ENCODE results near the gene TNFRSF25. TPM values are rescaled to one million over a fixed set of nuclear protein-coding genes. Genes with fewer than 3 reads are reported as not detected.

Gene TNFRSF25
- total RNA-seq, 2 experiments from 2014 or later, result 88.5 to 92.8 TPM

- no peaks in the 10 kb centered on the region for H3K4me1 Mint-ChIP-seq
- H3K4me3 Mint-ChIP-seq, result no peak overlapping the region
- DNase-seq, result no peak
- ChIA-PET POLR2A (no interaction called here), CTCF (interaction anchor here (0.6 kb wide), 1 partner anchor 116 kb away, joined by 3 read pairs; no protein-coding TSS in a partner anchor)
- no peaks in the 10 kb centered on the region for H3K36me3 Mint-ChIP-seq (ENCODE audit: low read depth)
- no peaks in the 10 kb centered on the region for H3K9me3 Mint-ChIP-seq
- no peak overlapping the region for H3K27ac Mint-ChIP-seq
- H3K27me3 Mint-ChIP-seq, result no peaks in the 10 kb centered on the region
Measured at GRCh38 chr1:6507461-6507911, 41.5 kb upstream of the TNFRSF25 start.

- Mint-ChIP-seq H3K36me3 (ENCODE audit: low read depth) (no peaks in the 10 kb centered on the region), H3K27ac (no peak overlapping the region), H3K27me3 (no peaks in the 10 kb centered on the region), H3K4me3 (no peak overlapping the region), H3K9me3 (no peaks in the 10 kb centered on the region), H3K4me1 (no peaks in the 10 kb centered on the region)
- ChIA-PET POLR2A (no interaction called here), CTCF (interaction anchor here (0.6 kb wide), 1 partner anchor 117 kb away, joined by 3 read pairs; no protein-coding TSS in a partner anchor)
- DNase-seq, result no peak
Measured at GRCh38 chr1:6507037-6507428, 41.1 kb upstream of the TNFRSF25 start.

- no peaks in the 10 kb centered on the region for H3K27me3 Mint-ChIP-seq
- CTCF ChIA-PET, result no interaction called here
- H3K27ac Mint-ChIP-seq, result no peak overlapping the region
- no peaks in the 10 kb centered on the region for H3K9me3 Mint-ChIP-seq
- H3K4me3 Mint-ChIP-seq, result no peak overlapping the region
- DNase-seq, result no peak
- no peaks in the 10 kb centered on the region for H3K36me3 Mint-ChIP-seq (ENCODE audit: low read depth)
- POLR2A ChIA-PET, result no interaction called here
- no peaks in the 10 kb centered on the region for H3K4me1 Mint-ChIP-seq
Measured at GRCh38 chr1:6506210-6507036, 40.5 kb upstream of the TNFRSF25 start.

GRCh38 chr1:6505367-6506209 lies 39.6 kb upstream of the TNFRSF25 start:
- H3K27ac Mint-ChIP-seq, result no peak overlapping the region
- H3K9me3 Mint-ChIP-seq, result no peaks in the 10 kb centered on the region
- no peaks in the 10 kb centered on the region for H3K4me1 Mint-ChIP-seq
- H3K36me3 Mint-ChIP-seq (ENCODE audit: low read depth), result no peaks in the 10 kb centered on the region
- CTCF ChIA-PET, result interaction anchor here (0.9 kb wide), 1 partner anchor 8 kb away, joined by 3 read pairs; no protein-coding TSS in a partner anchor
- no peak for DNase-seq
- peaks cover 3% of the 10 kb centered on the region for H3K27me3 Mint-ChIP-seq
- POLR2A ChIA-PET, result no interaction called here
- H3K4me3 Mint-ChIP-seq, result no peak overlapping the region

- Mint-ChIP-seq H3K27ac (no peak overlapping the region), H3K4me3 (no peak overlapping the region), H3K27me3 (peaks cover 3% of the 10 kb centered on the region), H3K9me3 (no peaks in the 10 kb centered on the region), H3K4me1 (no peaks in the 10 kb centered on the region), H3K36me3 (ENCODE audit: low read depth) (no peaks in the 10 kb centered on the region)
- CTCF ChIA-PET, result interaction anchor here (0.9 kb wide), 1 partner anchor 9 kb away, joined by 3 read pairs; no protein-coding TSS in a partner anchor
- DNase-seq, result no peak
- POLR2A ChIA-PET, result no interaction called here
Measured at GRCh38 chr1:6504887-6505286, 38.9 kb upstream of the TNFRSF25 start.

GRCh38 chr1:6503884-6504602 lies 38.1 kb upstream of the TNFRSF25 start:
- no peaks in the 10 kb centered on the region for H3K9me3 Mint-ChIP-seq
- no peak overlapping the region for H3K4me3 Mint-ChIP-seq
- CTCF ChIA-PET, result interaction anchor here (0.6 to 6.3 kb wide), 4 partner anchors 10 to 811 kb away, joined by 3 to 33 read pairs (median 3); partner anchors contain the start of gene PLEKHG5
- no peaks in the 10 kb centered on the region for H3K4me1 Mint-ChIP-seq
- H3K27ac Mint-ChIP-seq, result no peak overlapping the region
- H3K36me3 Mint-ChIP-seq (ENCODE audit: low read depth), result no peaks in the 10 kb centered on the region
- POLR2A ChIA-PET, result no interaction called here
- H3K27me3 Mint-ChIP-seq, result peaks cover 3% of the 10 kb centered on the region
- no peak for DNase-seq

- H3K36me3 Mint-ChIP-seq (ENCODE audit: low read depth), result no peaks in the 10 kb centered on the region
- peaks cover 8% of the 10 kb centered on the region for H3K4me1 Mint-ChIP-seq
- no peak overlapping the region for H3K4me3 Mint-ChIP-seq
- no peaks in the 10 kb centered on the region for H3K9me3 Mint-ChIP-seq
- POLR2A ChIA-PET, result no interaction called here
- no peak overlapping the region for H3K27ac Mint-ChIP-seq
- CTCF ChIA-PET, result interaction anchor here (1.4 to 6.3 kb wide), 2 partner anchors 12 to 144 kb away, joined by 3 to 33 read pairs; partner anchors contain the start of gene PLEKHG5
- peaks cover 12% of the 10 kb centered on the region for H3K27me3 Mint-ChIP-seq
- no peak for DNase-seq
Measured at GRCh38 chr1:6502000-6502891, 36.3 kb upstream of the TNFRSF25 start.

- Mint-ChIP-seq H3K9me3 (no peaks in the 10 kb centered on the region), H3K27me3 (peaks cover 15% of the 10 kb centered on the region), H3K4me3 (no peak overlapping the region), H3K4me1 (peaks cover 8% of the 10 kb centered on the region), H3K27ac (peak overlapping the region; percentile 47), H3K36me3 (ENCODE audit: low read depth) (no peaks in the 10 kb centered on the region)
- no peak for DNase-seq
- ChIA-PET CTCF (interaction anchor here (6.3 kb wide), 1 partner anchor 11 kb away, joined by 33 read pairs; the partner anchor contains the start of gene PLEKHG5), POLR2A (no interaction called here)
Measured at GRCh38 chr1:6501279-6501813, 35.4 kb upstream of the TNFRSF25 start.

GRCh38 chr1:6500544-6501278 lies 34.7 kb upstream of the TNFRSF25 start:
- Mint-ChIP-seq H3K4me1 (peaks cover 8% of the 10 kb centered on the region), H3K36me3 (ENCODE audit: low read depth) (no peaks in the 10 kb centered on the region), H3K27me3 (peaks cover 21% of the 10 kb centered on the region), H3K27ac (no peak overlapping the region), H3K4me3 (no peak overlapping the region), H3K9me3 (no peaks in the 10 kb centered on the region)
- POLR2A ChIA-PET, result interaction anchor here (0.6 kb wide), 1 partner anchor 58 kb away, joined by 5 read pairs; no protein-coding TSS in a partner anchor
- no peak for DNase-seq
- CTCF ChIA-PET, result interaction anchor here (6.3 kb wide), 1 partner anchor 10 kb away, joined by 33 read pairs; the partner anchor contains the start of gene PLEKHG5

GRCh38 chr1:6499296-6499695 lies 33.3 kb upstream of the TNFRSF25 start:
- no peak overlapping the region for H3K27ac Mint-ChIP-seq
- no peaks in the 10 kb centered on the region for H3K36me3 Mint-ChIP-seq (ENCODE audit: low read depth)
- H3K4me1 Mint-ChIP-seq, result peaks cover 8% of the 10 kb centered on the region
- no peak for DNase-seq
- ChIA-PET CTCF (interaction anchor here (0.7 to 6.3 kb wide), 4 partner anchors 9 to 146 kb away, joined by 3 to 33 read pairs (median 3); partner anchors contain the start of gene PLEKHG5), POLR2A (no interaction called here)
- H3K4me3 Mint-ChIP-seq, result no peak overlapping the region
- no peaks in the 10 kb centered on the region for H3K9me3 Mint-ChIP-seq
- H3K27me3 Mint-ChIP-seq, result peaks cover 24% of the 10 kb centered on the region

GRCh38 chr1:6498576-6499111 lies 32.7 kb upstream of the TNFRSF25 start:
- Mint-ChIP-seq H3K4me1 (peaks cover 8% of the 10 kb centered on the region), H3K36me3 (ENCODE audit: low read depth) (no peaks in the 10 kb centered on the region), H3K27ac (no peak overlapping the region), H3K4me3 (no peak overlapping the region), H3K27me3 (peaks cover 24% of the 10 kb centered on the region), H3K9me3 (no peaks in the 10 kb centered on the region)
- no peak for DNase-seq
- ChIA-PET POLR2A (no interaction called here), CTCF (interaction anchor here (0.7 to 6.3 kb wide), 5 partner anchors 8 to 146 kb away, joined by 3 to 33 read pairs (median 3); partner anchors contain the start of gene PLEKHG5)

All from activated CD4-positive, alpha-beta T cell treated with anti-CD3 and anti-CD28 coated beads, Interleukin-2, amount 10 ng/mL, durations not matched to agents 7 days and 5 days (primary cell).